ENCODE results near the gene TMEM131L. TPM values are rescaled to one million over a fixed set of nuclear protein-coding genes. Genes with fewer than 3 reads are reported as not detected.

TMEM131L gene
- total and polyA plus RNA-seq, 4 donors: 4.9 to 41.3 (median 12.9) TPM

- WGBS: 79% methylated on average over 4 of the region's 4 CpGs
- TF ChIP-seq, protein P1, sequence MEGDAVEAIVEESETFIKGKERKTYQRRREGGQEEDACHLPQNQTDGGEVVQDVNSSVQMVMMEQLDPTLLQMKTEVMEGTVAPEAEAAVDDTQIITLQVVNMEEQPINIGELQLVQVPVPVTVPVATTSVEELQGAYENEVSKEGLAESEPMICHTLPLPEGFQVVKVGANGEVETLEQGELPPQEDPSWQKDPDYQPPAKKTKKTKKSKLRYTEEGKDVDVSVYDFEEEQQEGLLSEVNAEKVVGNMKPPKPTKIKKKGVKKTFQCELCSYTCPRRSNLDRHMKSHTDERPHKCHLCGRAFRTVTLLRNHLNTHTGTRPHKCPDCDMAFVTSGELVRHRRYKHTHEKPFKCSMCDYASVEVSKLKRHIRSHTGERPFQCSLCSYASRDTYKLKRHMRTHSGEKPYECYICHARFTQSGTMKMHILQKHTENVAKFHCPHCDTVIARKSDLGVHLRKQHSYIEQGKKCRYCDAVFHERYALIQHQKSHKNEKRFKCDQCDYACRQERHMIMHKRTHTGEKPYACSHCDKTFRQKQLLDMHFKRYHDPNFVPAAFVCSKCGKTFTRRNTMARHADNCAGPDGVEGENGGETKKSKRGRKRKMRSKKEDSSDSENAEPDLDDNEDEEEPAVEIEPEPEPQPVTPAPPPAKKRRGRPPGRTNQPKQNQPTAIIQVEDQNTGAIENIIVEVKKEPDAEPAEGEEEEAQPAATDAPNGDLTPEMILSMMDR (IDR thresholded peaks at IDR 0.05; ENCODE audit: low read depth, low read length, missing input control): no peak
- no peak for TF ChIP-seq HNF4A (conservative IDR thresholded peaks at IDR 0.05)
- TF ChIP-seq, protein P2, sequence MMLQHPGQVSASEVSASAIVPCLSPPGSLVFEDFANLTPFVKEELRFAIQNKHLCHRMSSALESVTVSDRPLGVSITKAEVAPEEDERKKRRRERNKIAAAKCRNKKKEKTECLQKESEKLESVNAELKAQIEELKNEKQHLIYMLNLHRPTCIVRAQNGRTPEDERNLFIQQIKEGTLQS (IDR thresholded peaks at IDR 0.05): no peak
These were observed 57.8 kb downstream of the TMEM131L start for GRCh38 chr4:153523941-153524386.

DNA sequence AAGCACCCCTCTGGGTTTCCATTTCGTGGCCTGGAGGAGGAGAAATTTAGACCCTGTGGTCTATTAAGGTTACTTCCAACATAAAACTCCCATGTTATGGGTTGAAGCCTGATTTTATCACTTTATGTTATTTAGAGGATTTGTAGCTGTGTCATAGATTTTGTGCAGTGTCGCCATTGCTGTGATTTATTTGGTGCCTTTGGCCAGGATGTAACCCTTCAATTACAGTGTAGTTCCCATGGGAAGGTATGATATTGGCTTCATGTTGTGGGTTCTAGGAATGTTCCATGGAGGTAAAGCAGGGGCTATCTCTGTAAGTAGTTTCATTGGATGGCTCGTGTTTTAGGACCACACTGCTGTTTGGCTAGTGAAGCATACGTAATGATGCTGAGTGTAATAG is 58.5 kb downstream of the TMEM131L start:
- WGBS: 96% methylated on average over 4 of the region's 4 CpGs
- no peak for DNase-seq (ENCODE audit: low spot score)
- Histone ChIP-seq H3K27me3 (ENCODE audit: control insufficient read depth in 4 of 4, insufficient read depth in 4 of 4, low read length in 3 of 4) (no peaks in the 10 kb centered on the region), H3K9me3 (ENCODE audit: control insufficient read depth in 4 of 4, low read length in 3 of 4) (no peaks in the 10 kb centered on the region), H3K36me3 (ENCODE audit: control insufficient read depth in 4 of 4, insufficient read depth in 3 of 4, low read depth in 1 of 4, low read length in 3 of 4) (no peaks in the 10 kb centered on the region), H3K9ac (ENCODE audit: low read depth in 1 of 2, low read length in 2 of 2) (no peak overlapping the region), H3K27ac (ENCODE audit: low read depth in 1 of 2, low read length in 2 of 2) (no peak overlapping the region), H3K4me1 (ENCODE audit: control insufficient read depth in 4 of 4, insufficient read depth in 4 of 4, low read length in 3 of 4) (peaks cover 4 to 43% (median 30%) of the 10 kb centered on the region in 4 donors), H3K4me3 (ENCODE audit: low read depth in 1 of 3, low read length in 3 of 3) (no peak overlapping the region)
- no peak for TF ChIP-seq SP1 (IDR thresholded peaks at IDR 0.05)
- TF ChIP-seq REST (IDR thresholded peaks at IDR 0.05): no peak
- TF ChIP-seq, protein P3, sequence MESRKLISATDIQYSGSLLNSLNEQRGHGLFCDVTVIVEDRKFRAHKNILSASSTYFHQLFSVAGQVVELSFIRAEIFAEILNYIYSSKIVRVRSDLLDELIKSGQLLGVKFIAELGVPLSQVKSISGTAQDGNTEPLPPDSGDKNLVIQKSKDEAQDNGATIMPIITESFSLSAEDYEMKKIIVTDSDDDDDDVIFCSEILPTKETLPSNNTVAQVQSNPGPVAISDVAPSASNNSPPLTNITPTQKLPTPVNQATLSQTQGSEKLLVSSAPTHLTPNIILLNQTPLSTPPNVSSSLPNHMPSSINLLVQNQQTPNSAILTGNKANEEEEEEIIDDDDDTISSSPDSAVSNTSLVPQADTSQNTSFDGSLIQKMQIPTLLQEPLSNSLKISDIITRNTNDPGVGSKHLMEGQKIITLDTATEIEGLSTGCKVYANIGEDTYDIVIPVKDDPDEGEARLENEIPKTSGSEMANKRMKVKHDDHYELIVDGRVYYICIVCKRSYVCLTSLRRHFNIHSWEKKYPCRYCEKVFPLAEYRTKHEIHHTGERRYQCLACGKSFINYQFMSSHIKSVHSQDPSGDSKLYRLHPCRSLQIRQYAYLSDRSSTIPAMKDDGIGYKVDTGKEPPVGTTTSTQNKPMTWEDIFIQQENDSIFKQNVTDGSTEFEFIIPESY (IDR thresholded peaks at IDR 0.05): no peak
- TF ChIP-seq RXRA (IDR thresholded peaks at IDR 0.05): no peak
- no peak for TF ChIP-seq RAD21 (IDR thresholded peaks at IDR 0.05)

More at GRCh38 chr4:153523941-153524386, 57.8 kb downstream of the TMEM131L start:
- H3K9ac ChIP-seq (ENCODE audit: low read depth in 1 of 2, low read length in 2 of 2): no peak overlapping the region
- H3K27me3 ChIP-seq (ENCODE audit: control insufficient read depth in 4 of 4, insufficient read depth in 4 of 4, low read length in 3 of 4): no peaks in the 10 kb centered on the region
- no peak overlapping the region for H3K4me3 ChIP-seq (ENCODE audit: low read depth in 1 of 3, low read length in 3 of 3)
- DNase-seq (ENCODE audit: low spot score): no peak
- H3K4me1 ChIP-seq (ENCODE audit: control insufficient read depth in 4 of 4, insufficient read depth in 4 of 4, low read length in 3 of 4): peaks cover 4 to 44% (median 29%) of the 10 kb centered on the region in 4 donors
- no peaks in the 10 kb centered on the region for H3K36me3 ChIP-seq (ENCODE audit: control insufficient read depth in 4 of 4, insufficient read depth in 3 of 4, low read depth in 1 of 4, low read length in 3 of 4)
- H3K27ac ChIP-seq (ENCODE audit: low read depth in 1 of 2, low read length in 2 of 2): peak overlapping the region; percentile 2 to 50
- no peaks in the 10 kb centered on the region for H3K9me3 ChIP-seq (ENCODE audit: control insufficient read depth in 4 of 4, low read length in 3 of 4)

- H3K4me1 ChIP-seq (ENCODE audit: control insufficient read depth in 4 of 4, insufficient read depth in 4 of 4, low read length in 3 of 4): peaks cover 7 to 51% (median 45%) of the 10 kb centered on the region in 4 donors
- H3K9ac ChIP-seq (ENCODE audit: low read depth in 1 of 2, low read length in 2 of 2): no peak overlapping the region
- H3K27ac ChIP-seq (ENCODE audit: low read depth in 1 of 2, low read length in 2 of 2): peak overlapping the region; percentile 6 to 36
- H3K4me3 ChIP-seq (ENCODE audit: low read depth in 1 of 3, low read length in 3 of 3): no peak overlapping the region
- H3K9me3 ChIP-seq (ENCODE audit: control insufficient read depth in 4 of 4, low read length in 3 of 4): no peaks in the 10 kb centered on the region
- H3K36me3 ChIP-seq (ENCODE audit: control insufficient read depth in 4 of 4, insufficient read depth in 3 of 4, low read depth in 1 of 4, low read length in 3 of 4): no peaks in the 10 kb centered on the region
- TF ChIP-seq, protein P2 (IDR thresholded peaks at IDR 0.05): no peak
- TF ChIP-seq NR2F2 (IDR thresholded peaks at IDR 0.05): no peak
- TF ChIP-seq HNF4G (IDR thresholded peaks at IDR 0.05): no peak
- no peak for TF ChIP-seq TAF1 (conservative IDR thresholded peaks at IDR 0.05)
- TF ChIP-seq YY1 (IDR thresholded peaks at IDR 0.05): no peak
- TF ChIP-seq FOXA1 (IDR thresholded peaks at IDR 0.05): no peak
- no peak for TF ChIP-seq EGR1 (IDR thresholded peaks at IDR 0.05; ENCODE audit: low read depth in 2 of 2)
- no peak for TF ChIP-seq HNF4A (conservative IDR thresholded peaks at IDR 0.05)
- TF ChIP-seq REST (IDR thresholded peaks at IDR 0.05): no peak
- TF ChIP-seq JUND (IDR thresholded peaks at IDR 0.05): no peak
- TF ChIP-seq RXRA (IDR thresholded peaks at IDR 0.05): no peak
- no peak for TF ChIP-seq RAD21 (IDR thresholded peaks at IDR 0.05)
- no peaks in the 10 kb centered on the region for H3K27me3 ChIP-seq (ENCODE audit: control insufficient read depth in 4 of 4, insufficient read depth in 4 of 4, low read length in 3 of 4)
- WGBS: 90% methylated on average over 11 of the region's 11 CpGs
- DNase-seq (ENCODE audit: low spot score): no peak
These were observed 61.5 kb downstream of the TMEM131L start for GRCh38 chr4:153527690-153528089.
